Endometrium (tissue), 2 donors: Measurements from ENCODE around the gene PLEKHO1.

Source experiments
- FAIRE-seq: peaks from 2 replicates; lab custom pipeline; 2012; peaks lifted over from hg19 to GRCh38; lab: Jason Lieb, UNC
- donor health status: control.
- donor health status: control.

The PLEKHO1 gene

GRCh38 chr1:150150133-150151021, 661 bp downstream of the PLEKHO1 start:
- FAIRE-seq = no peak

DNA sequence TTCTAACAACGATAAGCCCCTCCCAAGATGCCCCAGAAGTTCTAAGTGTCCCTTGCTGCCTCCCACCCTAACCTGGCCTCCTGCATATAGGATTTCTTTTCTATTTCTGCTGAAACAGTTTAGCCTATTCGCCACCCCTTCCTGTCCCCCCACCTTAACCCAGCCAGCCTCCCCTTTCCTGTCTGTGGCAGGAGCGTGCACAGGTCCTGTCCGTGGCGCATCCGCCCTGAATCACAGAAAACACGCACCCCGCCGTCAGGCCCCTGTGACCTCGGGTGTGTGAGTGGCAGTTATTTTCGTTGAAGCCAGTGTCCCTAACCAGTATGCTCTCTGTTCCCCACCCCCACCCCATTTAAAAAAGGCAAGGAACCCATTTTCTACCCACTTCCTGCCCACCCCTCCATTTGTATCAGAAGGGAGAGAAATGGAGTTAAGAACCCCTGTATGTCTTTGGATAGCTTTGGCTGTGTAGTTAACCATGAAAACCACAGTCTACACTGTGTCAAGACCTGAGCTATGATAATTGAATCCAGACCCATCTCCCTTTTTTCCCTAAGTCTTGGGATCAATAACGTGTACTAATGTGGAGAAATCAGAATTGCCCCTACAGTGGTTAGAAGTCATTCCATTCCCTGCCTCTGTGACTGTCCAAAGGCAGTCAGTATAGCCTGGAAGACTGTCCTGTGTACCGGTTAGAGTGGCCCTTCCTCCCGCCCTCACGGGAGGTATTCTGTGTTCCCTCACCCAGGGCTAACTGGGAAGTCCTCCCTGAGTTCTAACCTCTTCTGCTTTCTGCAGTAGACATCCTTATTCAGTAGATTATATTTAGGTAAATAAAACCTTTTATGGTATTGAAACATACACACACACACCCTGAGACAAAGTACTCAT, 1.8 kb downstream of the PLEKHO1 start:
- FAIRE-seq = no peak

DNA sequence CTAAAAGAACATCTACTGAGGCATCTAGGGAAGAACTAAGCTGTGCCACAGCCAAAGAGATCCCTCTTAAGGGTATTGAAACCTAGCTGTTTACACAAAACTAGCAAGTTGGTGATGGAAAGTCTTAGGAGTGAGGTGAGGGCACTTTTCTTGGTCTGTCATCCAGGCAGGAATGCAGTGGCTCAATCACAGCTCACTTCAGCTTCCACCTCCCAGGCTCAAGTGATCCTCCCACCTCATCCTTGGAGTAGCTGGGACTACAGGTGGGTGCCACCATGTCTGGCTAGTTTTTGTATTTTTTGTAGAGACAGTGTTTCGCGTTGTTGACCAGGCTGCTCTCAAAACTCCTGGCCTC, 2.4 kb downstream of the PLEKHO1 start:
- no peak for FAIRE-seq

- no peak for FAIRE-seq
Observed at GRCh38 chr1:150152772-150153456, 3.2 kb downstream of the PLEKHO1 start.

DNA sequence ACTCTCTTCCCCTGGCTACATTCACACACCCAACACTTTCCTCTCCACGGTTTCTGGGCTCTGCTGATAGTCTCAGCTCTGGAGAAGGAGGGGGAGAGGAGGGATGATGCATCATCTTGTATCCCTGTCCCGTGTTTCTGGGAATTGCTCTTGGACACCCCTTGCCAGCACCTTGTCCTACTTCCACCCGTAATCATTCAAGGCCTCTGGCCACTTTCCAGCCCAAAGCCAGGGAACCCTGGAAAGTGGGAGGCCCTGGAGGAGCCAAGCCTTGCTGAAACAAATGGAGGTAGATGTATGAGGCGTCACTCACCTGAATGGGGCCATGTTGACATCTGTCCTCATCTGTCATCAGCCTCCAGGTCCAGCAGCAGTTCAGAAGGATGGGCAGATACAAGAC, 4.4 kb downstream of the PLEKHO1 start:
- no peak for FAIRE-seq

- no peak for FAIRE-seq
Observed at GRCh38 chr1:150155413-150156071, 5.8 kb downstream of the PLEKHO1 start.

DNA sequence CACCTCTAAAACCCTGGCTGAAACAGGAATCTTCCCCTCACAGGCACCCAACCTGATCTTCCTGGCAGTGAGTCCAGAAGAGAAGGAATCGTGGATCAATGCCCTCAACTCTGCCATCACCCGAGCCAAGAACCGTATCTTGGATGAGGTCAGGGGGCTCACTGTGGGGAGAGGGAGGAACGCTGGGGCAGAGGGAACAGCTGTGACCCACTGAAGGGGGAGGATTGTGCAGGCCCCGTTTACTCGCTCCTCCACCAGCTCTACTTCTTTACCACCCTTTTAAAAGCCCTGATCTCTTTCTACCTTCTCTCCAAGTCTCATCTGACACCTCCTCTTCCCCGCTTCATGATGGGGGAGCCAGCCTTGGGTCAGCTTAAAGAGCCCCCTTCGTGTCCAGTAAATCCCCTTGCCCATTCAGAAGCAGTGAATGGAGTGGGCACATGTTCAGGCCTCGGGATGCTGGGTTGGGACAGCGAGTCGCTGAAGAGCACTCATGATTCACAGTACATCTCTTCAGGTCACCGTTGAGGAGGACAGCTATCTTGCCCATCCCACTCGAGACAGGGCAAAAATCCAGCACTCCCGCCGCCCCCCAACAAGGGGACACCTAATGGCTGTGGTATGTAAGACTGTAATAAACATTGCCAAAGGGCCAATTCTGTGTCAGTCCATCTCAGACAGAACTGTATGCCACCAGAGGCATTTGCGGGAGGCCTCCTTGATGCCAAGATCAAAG, 7.3 kb downstream of the PLEKHO1 start:
- no peak for FAIRE-seq

- FAIRE-seq = no peak
Observed at GRCh38 chr1:150159550-150159949, 9.8 kb downstream of the PLEKHO1 start.

DNA sequence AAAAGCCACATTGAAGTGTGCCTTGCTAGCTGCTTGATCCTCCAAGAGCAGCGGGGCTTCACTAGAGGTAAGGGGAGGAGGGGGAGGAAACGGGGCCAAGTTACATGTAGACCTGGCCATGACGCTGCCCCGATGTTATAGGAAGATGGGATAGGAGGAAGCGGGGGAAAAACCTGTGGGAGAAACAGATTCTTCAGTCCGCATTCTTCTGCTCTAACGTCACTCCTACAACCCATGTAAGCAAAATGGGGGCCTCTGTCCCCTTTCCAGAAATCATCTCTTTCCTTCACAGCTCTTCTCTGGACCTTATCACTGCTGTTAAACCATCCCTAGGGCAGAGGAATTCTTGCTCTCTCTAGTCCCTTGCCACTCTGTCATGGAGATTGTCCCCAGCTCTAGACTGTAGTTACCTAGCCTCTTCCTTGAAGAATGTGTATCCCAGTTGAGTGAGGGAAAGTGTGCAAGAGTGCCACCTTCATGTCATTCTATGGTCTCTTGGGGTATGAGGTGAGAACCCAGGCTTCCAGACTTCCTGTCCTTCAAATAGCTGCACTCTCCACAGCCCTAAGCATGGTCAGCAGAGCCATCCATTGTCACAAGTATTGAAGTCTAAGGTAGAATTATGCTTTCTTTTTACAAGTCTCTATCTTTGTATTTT, 11.4 kb downstream of the PLEKHO1 start:
- no peak for FAIRE-seq

DNA sequence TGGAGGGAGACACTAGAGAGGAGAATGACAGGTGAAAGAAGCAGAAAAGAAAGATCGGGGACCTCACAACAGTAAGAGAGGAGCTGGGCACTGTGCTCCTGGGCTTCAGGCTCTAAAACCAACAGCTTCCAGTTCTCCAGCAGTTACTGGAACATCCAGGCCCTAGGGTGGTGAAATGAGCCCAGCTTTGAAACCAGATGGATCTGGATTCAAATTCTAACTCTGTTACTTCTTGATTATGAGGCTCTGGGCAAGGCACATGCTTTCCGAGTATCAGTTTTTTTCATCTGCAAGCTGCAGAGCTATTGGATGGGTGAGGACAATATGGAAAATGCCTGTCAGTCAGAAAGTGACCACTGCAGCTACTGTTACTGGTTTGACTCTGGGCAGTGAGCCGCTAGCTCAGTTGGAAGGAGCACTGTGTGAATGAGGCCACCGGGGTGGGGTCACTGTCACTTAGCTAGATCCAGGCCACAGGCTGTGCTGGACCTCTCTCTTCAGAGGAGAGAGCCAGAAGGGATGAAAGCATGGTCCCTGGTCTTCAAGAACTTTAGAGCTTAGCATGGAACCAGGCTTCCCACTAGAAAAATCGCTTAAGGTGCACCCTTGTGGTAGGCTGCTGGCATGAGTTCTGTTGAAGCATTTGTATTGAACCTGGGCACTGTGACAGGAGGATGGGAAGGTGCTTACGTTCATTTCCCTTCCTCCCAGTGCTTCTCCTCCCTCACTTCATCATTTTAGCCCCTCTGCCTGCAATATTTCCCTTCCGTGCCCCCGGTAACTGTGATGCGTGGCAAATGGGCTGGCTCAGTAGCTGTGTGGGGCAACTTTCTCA, 12.2 kb downstream of the PLEKHO1 start:
- FAIRE-seq = no peak

- FAIRE-seq = no peak
Observed at GRCh38 chr1:150162582-150162861, 12.8 kb downstream of the PLEKHO1 start.

DNA sequence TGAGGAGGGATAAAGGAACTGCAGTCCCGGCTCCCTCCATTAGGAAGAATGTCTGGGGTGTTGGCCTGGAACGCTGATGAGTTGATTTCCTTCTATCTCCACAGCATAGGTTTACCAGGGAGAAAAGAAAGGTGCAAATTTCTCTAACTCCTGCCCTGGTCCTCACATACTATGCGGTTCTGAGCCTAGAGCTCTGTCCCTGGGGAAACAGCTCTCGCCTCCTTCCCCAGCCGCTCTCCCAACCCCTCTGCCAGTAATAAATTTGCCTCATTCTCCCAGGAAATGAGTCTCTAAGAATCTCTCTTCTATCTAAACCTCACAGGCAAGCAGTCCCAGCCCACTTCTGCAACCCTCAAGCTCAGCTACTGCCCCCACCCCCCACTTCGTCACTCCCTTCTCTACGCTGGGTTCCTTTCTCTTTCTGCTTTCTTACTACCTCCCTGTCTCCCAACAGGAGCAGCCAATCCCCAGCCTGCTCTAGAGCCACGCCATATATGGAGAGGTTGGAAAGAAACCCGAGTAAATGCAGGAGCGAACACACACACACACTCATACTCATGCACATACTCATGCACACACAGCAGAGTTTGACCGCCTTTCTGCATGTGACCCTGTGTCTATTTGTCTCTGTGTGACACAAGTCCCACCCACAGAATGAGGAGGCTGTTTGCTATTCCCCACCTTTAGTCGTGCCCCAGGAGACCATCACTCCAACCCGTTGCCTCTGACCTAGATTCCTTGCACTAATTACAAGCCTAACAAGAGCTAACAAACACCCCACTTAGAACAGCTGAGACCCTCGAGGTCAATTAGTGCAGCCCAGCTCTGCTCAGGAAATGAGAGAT, 13.4 kb downstream of the PLEKHO1 start:
- FAIRE-seq = peak; percentile 91

DNA sequence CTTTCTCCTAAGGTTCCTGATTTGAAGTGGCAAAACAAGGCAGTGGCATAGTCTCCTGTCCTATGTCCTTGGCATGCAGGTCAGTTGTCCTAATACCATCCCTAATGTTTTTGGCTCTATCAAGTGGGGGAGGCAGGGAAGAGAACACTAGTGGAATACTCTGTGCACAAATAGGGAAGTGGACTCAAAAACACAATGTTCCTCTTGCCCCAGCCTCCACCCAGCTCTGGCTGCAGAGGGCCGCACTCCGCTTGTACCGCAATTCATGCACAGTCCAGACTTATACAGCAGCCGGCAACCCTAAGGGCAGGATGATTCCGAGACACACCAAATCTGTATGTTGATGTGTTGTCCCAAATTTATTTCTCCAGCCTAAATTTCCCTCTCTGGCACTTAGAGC, 14.5 kb downstream of the PLEKHO1 start:
- no peak for FAIRE-seq

- no peak for FAIRE-seq
Observed at GRCh38 chr1:150164779-150165178, 15.1 kb downstream of the PLEKHO1 start.

DNA sequence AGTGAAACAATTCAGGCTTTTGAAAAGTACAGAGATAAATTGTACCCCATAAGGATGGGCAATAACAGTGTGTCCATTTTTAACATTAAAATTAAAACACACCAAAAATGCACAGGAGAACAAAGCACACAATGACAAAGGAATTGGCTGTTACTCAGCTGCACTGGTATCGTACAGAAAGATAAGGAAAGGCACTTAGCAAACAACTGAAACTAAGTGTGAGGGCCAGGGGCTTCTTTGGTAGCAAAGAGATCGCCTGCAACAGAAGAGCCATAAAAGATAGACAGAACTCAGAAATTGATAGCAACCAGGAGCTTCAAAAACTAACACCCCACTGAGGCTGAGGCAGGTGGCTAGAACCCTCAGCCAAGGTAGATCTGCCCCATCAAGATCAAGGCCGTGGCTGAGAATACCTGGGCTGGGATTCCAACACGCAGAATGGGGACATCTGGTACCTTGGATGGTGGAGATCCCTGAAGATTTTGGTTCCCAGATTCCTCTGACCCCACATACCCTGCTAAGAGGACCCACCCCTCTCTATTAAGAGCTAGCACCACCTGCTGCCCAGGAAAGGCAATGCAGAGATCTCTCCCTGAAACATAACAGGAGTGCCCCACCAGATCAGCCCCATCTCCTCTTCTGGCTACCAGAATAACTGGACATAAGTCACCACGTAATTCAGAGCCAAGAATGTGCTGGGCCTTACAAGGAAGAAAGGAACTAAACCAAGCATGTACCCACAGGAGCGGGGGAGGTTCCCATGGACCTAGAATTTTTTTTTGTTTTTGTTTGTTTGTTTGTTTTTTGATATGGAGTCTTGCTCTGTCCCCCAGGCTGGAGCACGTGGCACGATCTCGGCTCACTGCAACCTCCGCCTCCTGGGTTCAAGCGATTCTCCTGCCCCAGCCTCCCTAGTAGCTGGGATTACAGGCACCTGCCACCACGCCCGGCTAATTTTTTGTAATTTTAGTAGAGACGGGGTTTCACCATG, 16.2 kb downstream of the PLEKHO1 start:
- no peak for FAIRE-seq

GRCh38 chr1:150168960-150169601, 19.4 kb downstream of the PLEKHO1 start:
- FAIRE-seq = no peak

DNA sequence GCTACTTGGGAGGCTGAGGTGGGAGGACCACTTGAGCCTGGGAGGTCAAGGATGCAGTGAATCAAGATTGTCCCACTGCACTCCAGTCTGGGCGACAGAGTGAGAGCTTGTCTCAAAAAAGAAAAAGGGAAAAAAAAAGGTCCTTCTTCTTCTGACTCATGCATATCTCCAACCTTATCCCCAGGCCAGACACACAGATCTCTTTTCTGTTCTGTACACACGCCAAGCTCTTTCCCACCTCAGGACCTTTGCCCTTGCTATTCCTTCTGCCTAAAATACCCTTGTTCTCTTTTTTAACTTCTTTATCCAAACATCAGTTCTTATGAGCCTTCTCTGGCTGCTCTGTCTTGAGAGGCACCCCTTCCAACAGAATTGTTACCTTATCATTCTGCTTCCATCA, 22.1 kb downstream of the PLEKHO1 start:
- FAIRE-seq = no peak
